ENCODE results near the gene FAM98B.

- TF ChIP-seq, protein P1, sequence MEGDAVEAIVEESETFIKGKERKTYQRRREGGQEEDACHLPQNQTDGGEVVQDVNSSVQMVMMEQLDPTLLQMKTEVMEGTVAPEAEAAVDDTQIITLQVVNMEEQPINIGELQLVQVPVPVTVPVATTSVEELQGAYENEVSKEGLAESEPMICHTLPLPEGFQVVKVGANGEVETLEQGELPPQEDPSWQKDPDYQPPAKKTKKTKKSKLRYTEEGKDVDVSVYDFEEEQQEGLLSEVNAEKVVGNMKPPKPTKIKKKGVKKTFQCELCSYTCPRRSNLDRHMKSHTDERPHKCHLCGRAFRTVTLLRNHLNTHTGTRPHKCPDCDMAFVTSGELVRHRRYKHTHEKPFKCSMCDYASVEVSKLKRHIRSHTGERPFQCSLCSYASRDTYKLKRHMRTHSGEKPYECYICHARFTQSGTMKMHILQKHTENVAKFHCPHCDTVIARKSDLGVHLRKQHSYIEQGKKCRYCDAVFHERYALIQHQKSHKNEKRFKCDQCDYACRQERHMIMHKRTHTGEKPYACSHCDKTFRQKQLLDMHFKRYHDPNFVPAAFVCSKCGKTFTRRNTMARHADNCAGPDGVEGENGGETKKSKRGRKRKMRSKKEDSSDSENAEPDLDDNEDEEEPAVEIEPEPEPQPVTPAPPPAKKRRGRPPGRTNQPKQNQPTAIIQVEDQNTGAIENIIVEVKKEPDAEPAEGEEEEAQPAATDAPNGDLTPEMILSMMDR (conservative IDR thresholded peaks at IDR 0.05; ENCODE audit: low read length): no peak
- no peak for TF ChIP-seq EZH2phosphoT487 (IDR thresholded peaks at IDR 0.05; ENCODE audit: borderline replicate concordance, low read depth, low read length)
These were observed 29.8 kb upstream of the FAM98B start for GRCh38 chr15:38424101-38424552.

Data from OCI-LY7 (cell line).